HepG2 (cell line): Measurements from ENCODE around the gene NACC2. TPM values are rescaled to one million over a fixed set of nuclear protein-coding genes. Genes with fewer than 3 reads are reported as not detected.

Source experiments
- CBFB ChIP-seq: sonication (generic); formaldehyde crosslinking; IDR thresholded peaks from 2 replicates; pipeline ENCODE4 v1.4.0; 2020; ENCODE audit warnings: missing genetic modification reagents
- GMEB2 ChIP-seq: IDR thresholded peaks from 2 replicates; pipeline ENCODE4 v1.6.1; 2016; ENCODE audit warnings: missing biosample characterization, missing genetic modification reagents, low read depth
- KDM4B ChIP-seq: sonication (generic); formaldehyde crosslinking; IDR thresholded peaks from 2 replicates; pipeline ENCODE4 v1.4.0; 2020; ENCODE audit warnings: missing genetic modification reagents
- KMT2A ChIP-seq: sonication (generic); formaldehyde crosslinking; IDR thresholded peaks from 2 replicates; pipeline ENCODE4 v1.4.0; 2020; ENCODE audit warnings: missing genetic modification reagents
- RFXAP ChIP-seq: sonication (generic); formaldehyde crosslinking; IDR thresholded peaks from 2 replicates; pipeline ENCODE4 v1.4.0; 2020; ENCODE audit warnings: missing genetic modification reagents, borderline replicate concordance
- STAT6 ChIP-seq: sonication (generic); formaldehyde crosslinking; IDR thresholded peaks from 2 replicates; pipeline ENCODE4 v1.4.0; 2020; ENCODE audit warnings: missing genetic modification reagents, mild to moderate bottlenecking, borderline replicate concordance
- TBP ChIP-seq: sonication (generic); formaldehyde crosslinking; IDR thresholded peaks from 2 replicates; pipeline ENCODE4 v1.5.0; 2020; ENCODE audit warnings: missing genetic modification reagents
- TMF1 ChIP-seq: sonication (generic); formaldehyde crosslinking; IDR thresholded peaks from 2 replicates; pipeline ENCODE4 v1.8.1; 2022; ENCODE audit warnings: low read depth, missing genetic modification reagents
- ZNF160 ChIP-seq: sonication (generic); formaldehyde crosslinking; IDR thresholded peaks from 2 replicates; pipeline ENCODE4 v1.8.0; 2022; ENCODE audit warnings: mild to moderate bottlenecking, inconsistent platforms, missing genetic modification reagents
- ZNF253 ChIP-seq: sonication (generic); formaldehyde crosslinking; IDR thresholded peaks from 2 replicates; pipeline ENCODE4 v1.8.0; 2022; ENCODE audit warnings: mild to moderate bottlenecking, missing genetic modification reagents, borderline replicate concordance
- ZNF329 ChIP-seq: sonication (generic); formaldehyde crosslinking; IDR thresholded peaks from 2 replicates; pipeline ENCODE4 v1.9.0; 2021; ENCODE audit warnings: low read depth, mild to moderate bottlenecking, missing genetic modification reagents
- ZNF343 ChIP-seq: sonication (generic); formaldehyde crosslinking; IDR thresholded peaks from 2 replicates; pipeline ENCODE4 v1.4.0; 2020; ENCODE audit warnings: mild to moderate bottlenecking, missing genetic modification reagents
- ZNF557 ChIP-seq: sonication (generic); formaldehyde crosslinking; IDR thresholded peaks from 2 replicates; pipeline ENCODE4 v1.4.0; 2020; ENCODE audit warnings: missing genetic modification reagents
- polyA plus RNA-seq, 8 experiments: library from polyadenylated mRNA; depleted of rRNA in 3 of 8; stranded (reverse) in 7 of 8; unstranded in 1 of 8; fragments of >200 nt; fragmentation: Illumina TruSeq in 4 of 8; extraction: Trizol in 4 of 8; gene quantifications; 2 replicates each; pipeline versions ENCODE4 v1.2.1 to v1.2.3, GENCODE V29; 2011 to 2016; ENCODE audit warnings: low read depth in 4 of 8, missing spikeins in 1 of 8, mixed read lengths in 1 of 8; ENCODE audit not compliant: insufficient read depth in 1 of 8
- total RNA-seq, 5 experiments: library from RNA; depleted of rRNA; stranded (reverse); fragments of >200 nt; fragmentation: Illumina TruSeq; extraction: Trizol; gene quantifications; 2 replicates each; pipeline ENCODE4 v1.2.3, GENCODE V29; 2016; ENCODE audit warnings: low read depth in 1 of 5
- TF ChIP-seq, protein P1 (sequence below), 2 experiments: sonication (generic) in 1 of 2; formaldehyde crosslinking in 1 of 2; IDR thresholded peaks; 2 replicates each; pipeline versions ENCODE4 v1.6.1 to v1.9.0; 2014 to 2022; ENCODE audit warnings: antibody characterized with exemption in 1 of 2, borderline replicate concordance in 1 of 2, inconsistent platforms in 1 of 2, low read depth in 1 of 2, missing genetic modification reagents in 1 of 2
- TF ChIP-seq, protein P2 (sequence below): sonication (generic); formaldehyde crosslinking; IDR thresholded peaks from 2 replicates; pipeline ENCODE4 v1.4.0; 2020; ENCODE audit warnings: missing genetic modification reagents

NACC2 gene
- total and polyA plus RNA-seq, 2 of the 13 experiments (the other 11 are each of a cell fraction or from before 2014, with no cell fraction given) = 5.9 to 12.3 TPM

- TF ChIP-seq TMF1 (no peak), KMT2A (CRISPR knock-in tag) (peak; percentile 58; the same call in 1 of the 2 replicates), ZNF557 (CRISPR knock-in tag) (no peak), ZNF343 (CRISPR knock-in tag) (peak; percentile 87; the same call in 1 of the 2 replicates), KDM4B (peak; percentile 16; the same call in 1 of the 2 replicates), TBP (CRISPR knock-in tag) (no peak), GMEB2 (no peak), STAT6 (CRISPR knock-in tag) (no peak), CBFB (CRISPR knock-in tag) (no peak), ZNF329 (0 out of 2 replicates have a peak, but pooled peaks have one; percentile 49), RFXAP (CRISPR knock-in tag) (no peak; the same call in 1 of the 2 replicates), ZNF160 (CRISPR knock-in tag) (peak; percentile 67; the same call in 1 of the 2 replicates), ZNF253 (CRISPR knock-in tag) (no peak)
- TF ChIP-seq, protein P1, sequence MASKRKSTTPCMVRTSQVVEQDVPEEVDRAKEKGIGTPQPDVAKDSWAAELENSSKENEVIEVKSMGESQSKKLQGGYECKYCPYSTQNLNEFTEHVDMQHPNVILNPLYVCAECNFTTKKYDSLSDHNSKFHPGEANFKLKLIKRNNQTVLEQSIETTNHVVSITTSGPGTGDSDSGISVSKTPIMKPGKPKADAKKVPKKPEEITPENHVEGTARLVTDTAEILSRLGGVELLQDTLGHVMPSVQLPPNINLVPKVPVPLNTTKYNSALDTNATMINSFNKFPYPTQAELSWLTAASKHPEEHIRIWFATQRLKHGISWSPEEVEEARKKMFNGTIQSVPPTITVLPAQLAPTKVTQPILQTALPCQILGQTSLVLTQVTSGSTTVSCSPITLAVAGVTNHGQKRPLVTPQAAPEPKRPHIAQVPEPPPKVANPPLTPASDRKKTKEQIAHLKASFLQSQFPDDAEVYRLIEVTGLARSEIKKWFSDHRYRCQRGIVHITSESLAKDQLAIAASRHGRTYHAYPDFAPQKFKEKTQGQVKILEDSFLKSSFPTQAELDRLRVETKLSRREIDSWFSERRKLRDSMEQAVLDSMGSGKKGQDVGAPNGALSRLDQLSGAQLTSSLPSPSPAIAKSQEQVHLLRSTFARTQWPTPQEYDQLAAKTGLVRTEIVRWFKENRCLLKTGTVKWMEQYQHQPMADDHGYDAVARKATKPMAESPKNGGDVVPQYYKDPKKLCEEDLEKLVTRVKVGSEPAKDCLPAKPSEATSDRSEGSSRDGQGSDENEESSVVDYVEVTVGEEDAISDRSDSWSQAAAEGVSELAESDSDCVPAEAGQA (IDR thresholded peaks at IDR 0.05; ENCODE audit: low read depth) = no peak
- TF ChIP-seq, protein P1 (CRISPR knock-in tag; IDR thresholded peaks at IDR 0.05; ENCODE audit: borderline replicate concordance) = no peak
- TF ChIP-seq, protein P2, sequence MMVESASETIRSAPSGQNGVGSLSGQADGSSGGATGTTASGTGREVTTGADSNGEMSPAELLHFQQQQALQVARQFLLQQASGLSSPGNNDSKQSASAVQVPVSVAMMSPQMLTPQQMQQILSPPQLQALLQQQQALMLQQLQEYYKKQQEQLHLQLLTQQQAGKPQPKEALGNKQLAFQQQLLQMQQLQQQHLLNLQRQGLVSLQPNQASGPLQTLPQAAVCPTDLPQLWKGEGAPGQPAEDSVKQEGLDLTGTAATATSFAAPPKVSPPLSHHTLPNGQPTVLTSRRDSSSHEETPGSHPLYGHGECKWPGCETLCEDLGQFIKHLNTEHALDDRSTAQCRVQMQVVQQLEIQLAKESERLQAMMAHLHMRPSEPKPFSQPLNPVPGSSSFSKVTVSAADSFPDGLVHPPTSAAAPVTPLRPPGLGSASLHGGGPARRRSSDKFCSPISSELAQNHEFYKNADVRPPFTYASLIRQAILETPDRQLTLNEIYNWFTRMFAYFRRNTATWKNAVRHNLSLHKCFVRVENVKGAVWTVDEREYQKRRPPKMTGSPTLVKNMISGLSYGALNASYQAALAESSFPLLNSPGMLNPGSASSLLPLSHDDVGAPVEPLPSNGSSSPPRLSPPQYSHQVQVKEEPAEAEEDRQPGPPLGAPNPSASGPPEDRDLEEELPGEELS (CRISPR knock-in tag) = peak; percentile 77
Observed at GRCh38 chr9:135992486-135993408, 102.3 kb downstream of the NACC2 start (continued).
